Fibroblast of the aortic adventitia (primary cell): Measurements from ENCODE around the gene HERC5. TPM values are rescaled to one million over a fixed set of nuclear protein-coding genes. Genes with fewer than 3 reads are reported as not detected.
"Not testable (repeated sequence)": the region's sequence is repeated elsewhere in the genome, so short reads cannot be mapped to it uniquely, and the experiment has no call there.

Experiments used
- DNase-seq: peaks from one replicate; pipeline ENCODE4 v3.0.0-alpha.2; 2010; ENCODE audit warnings: low read depth
- H3K4me3 ChIP-seq: 2 replicates; pipeline ENCODE4 v1.5.1; 2011; ENCODE audit warnings: low read depth, mild to moderate bottlenecking, control low read depth, low read length, moderate library complexity
- total RNA-seq: library from RNA; depleted of rRNA; stranded (reverse); fragments of >200 nt; gene quantifications from 2 replicates; pipeline ENCODE4 v1.2.3, GENCODE V29; 2012; ENCODE audit warnings: low replicate concordance
- TF ChIP-seq, protein P1 (sequence below): IDR thresholded peaks from 2 replicates; pipeline ENCODE4 v1.5.1; 2011; ENCODE audit warnings: mild to moderate bottlenecking, low read length, control low read depth, inconsistent platforms; ENCODE audit not compliant: insufficient read depth

The HERC5 gene
- total RNA-seq, 1 donor, result 1.5 TPM

DNA sequence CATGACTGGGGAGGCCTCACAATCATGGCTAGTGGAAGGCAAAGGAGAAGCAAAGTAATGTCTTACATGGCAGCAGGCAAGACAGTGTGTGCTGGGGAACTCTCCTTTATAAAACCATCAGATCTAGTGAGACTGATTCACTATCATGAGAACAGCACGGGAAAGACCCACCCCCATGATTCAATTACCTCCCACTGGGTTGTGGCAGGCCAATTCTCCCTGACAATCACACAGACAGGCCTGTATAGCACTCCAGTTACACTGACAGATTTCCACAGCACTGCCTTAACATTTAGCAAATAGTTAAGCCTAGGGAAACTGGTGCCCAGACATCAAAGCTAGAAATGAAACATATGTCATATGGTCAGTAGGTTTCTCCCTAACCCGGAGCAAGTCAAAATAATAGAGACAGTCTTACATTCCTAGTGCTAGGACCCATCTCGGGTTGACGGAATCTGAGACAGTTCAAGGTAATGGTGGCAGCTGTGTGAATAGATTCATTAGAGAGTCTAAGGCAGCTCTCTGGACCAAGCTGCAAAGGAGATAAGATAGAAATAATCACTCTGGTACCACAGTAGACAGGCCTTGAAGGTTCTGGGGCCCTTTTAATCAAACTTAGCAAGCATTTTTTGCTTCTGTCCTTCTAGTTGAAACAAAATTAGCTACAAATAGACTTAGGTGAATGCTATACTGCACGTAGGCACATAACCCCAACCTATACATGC lies 9.4 kb upstream of the HERC5 start:
- DNase-seq, result no peak
- TF ChIP-seq, protein P1, sequence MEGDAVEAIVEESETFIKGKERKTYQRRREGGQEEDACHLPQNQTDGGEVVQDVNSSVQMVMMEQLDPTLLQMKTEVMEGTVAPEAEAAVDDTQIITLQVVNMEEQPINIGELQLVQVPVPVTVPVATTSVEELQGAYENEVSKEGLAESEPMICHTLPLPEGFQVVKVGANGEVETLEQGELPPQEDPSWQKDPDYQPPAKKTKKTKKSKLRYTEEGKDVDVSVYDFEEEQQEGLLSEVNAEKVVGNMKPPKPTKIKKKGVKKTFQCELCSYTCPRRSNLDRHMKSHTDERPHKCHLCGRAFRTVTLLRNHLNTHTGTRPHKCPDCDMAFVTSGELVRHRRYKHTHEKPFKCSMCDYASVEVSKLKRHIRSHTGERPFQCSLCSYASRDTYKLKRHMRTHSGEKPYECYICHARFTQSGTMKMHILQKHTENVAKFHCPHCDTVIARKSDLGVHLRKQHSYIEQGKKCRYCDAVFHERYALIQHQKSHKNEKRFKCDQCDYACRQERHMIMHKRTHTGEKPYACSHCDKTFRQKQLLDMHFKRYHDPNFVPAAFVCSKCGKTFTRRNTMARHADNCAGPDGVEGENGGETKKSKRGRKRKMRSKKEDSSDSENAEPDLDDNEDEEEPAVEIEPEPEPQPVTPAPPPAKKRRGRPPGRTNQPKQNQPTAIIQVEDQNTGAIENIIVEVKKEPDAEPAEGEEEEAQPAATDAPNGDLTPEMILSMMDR, result no peak
- H3K4me3 ChIP-seq, result no peak overlapping the region

- DNase-seq, result not testable (repeated sequence)
Observed at GRCh38 chr4:88448211-88448765, 8.6 kb upstream of the HERC5 start.

GRCh38 chr4:88448889-88449288 lies 8.0 kb upstream of the HERC5 start:
- DNase-seq, result no peak
- H3K4me3 ChIP-seq, result no peak overlapping the region
- TF ChIP-seq, protein P1, result no peak

More at GRCh38 chr4:88448211-88448765, 8.6 kb upstream of the HERC5 start:
- H3K4me3 ChIP-seq, result not testable (repeated sequence)

DNA sequence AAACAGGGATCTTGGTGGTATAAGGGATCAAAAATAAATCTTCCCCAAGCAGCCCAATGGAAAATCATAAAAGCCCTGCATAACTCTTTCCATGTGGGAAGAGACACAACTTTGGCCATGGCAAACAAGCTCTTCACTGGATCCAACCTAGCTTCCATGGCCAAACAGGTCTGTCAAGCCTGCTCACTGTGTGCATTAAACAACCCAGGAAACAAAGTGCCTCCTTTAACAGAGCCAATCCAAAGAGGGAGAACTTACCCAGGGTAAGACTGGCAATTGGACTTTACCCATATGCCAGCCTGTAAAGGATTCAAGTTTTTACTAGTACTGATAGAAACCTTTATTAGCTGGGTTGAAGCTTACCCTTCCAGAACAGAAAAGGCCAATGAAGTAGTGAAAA lies 7.6 kb upstream of the HERC5 start:
- DNase-seq, result no peak
- TF ChIP-seq, protein P1, result no peak
- no peak overlapping the region for H3K4me3 ChIP-seq

DNA sequence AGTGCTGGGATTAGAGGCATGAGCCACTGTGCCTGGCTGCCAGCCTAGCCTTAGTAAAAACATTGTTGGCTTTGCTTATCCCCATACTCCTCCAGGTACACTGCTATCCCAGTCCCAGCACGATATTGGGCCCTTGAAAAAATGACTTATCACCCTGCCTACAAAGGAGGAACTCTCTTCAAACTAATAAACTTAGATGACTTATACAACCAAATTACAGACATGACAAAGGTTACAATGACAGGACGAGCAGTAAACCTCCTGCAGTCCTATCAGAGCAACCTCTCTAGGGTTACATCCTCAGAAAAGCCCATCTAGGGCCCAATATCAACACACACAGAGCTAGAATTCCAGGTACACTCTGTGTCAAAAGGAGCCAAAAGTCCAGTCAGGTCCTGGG lies 5.7 kb upstream of the HERC5 start:
- TF ChIP-seq, protein P1, result no peak
- no peak for DNase-seq
- H3K4me3 ChIP-seq, result no peak overlapping the region

DNA sequence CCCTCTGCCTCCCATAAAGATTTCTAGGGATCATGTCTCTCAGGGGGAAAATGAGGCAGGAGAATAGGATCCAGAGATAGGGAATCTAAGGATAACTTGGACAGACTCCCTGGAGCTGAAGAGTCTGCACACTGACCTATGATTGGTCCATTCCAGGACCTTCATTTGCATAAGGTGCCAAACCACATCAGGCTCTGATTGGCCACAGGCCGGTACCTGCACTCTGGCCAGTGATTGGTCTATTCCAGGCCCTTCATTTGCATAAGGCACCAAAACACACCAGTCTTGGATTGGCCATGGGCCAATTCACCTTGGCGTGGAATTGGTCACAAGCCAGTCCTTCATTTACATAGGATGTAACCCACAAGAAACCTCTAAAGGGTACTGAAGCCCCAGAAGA lies 4.0 kb upstream of the HERC5 start:
- no peak for DNase-seq
- TF ChIP-seq, protein P1, result no peak
- no peak overlapping the region for H3K4me3 ChIP-seq

GRCh38 chr4:88457307-88458103 lies 586 bp downstream of the HERC5 start:
- peak overlapping the region; percentile 64 for H3K4me3 ChIP-seq
- TF ChIP-seq, protein P1, result no peak
- DNase-seq, result no peak
